Measurements from ENCODE around the gene ELP1. TPM values are rescaled to one million over a fixed set of nuclear protein-coding genes. Genes with fewer than 3 reads are reported as not detected.

ELP1 gene
- total RNA-seq, 6 experiments from 2014 or later: 10.4 to 20.6 (median 13.0) TPM

DNA sequence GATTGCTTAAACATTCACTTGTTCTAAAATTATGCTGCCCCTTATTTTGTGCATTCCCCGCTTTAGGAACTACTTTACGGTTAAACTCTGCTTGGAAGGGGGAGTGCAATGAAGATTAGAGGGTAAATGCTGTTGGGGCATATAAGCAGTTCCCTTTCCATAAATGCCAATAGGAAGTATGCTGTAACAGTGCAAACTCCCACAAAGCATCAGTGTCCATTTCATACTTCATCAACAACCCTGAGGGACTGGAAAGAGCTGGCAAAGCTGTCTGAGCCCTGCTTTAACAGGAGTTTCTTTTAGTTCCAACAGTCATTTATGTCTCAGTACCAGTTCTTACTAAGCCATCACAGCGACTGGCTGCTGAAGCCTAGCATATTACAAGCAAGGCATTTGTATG, 70.0 kb downstream of the ELP1 start:
- 86% methylated on average over 3 of the region's 3 CpGs for WGBS (ENCODE audit: insufficient coverage, low coverage, low lambda C conversion rate, missing lambda C conversion rate)
- intact Hi-C loops (cut with DNase I): no loop called here
- Histone ChIP-seq H3K4me1 (peaks cover 0 to 8% (median 3%) of the 10 kb centered on the region in 4 donors), H3K36me3 (no peaks in the 10 kb centered on the region), H3K9me3 (no peaks in the 10 kb centered on the region), H3K27ac (no peak overlapping the region), H3K4me3 (no peak overlapping the region), H3K27me3 (no peaks in the 10 kb centered on the region)
- no peak for DNase-seq
- TF ChIP-seq, protein P1, sequence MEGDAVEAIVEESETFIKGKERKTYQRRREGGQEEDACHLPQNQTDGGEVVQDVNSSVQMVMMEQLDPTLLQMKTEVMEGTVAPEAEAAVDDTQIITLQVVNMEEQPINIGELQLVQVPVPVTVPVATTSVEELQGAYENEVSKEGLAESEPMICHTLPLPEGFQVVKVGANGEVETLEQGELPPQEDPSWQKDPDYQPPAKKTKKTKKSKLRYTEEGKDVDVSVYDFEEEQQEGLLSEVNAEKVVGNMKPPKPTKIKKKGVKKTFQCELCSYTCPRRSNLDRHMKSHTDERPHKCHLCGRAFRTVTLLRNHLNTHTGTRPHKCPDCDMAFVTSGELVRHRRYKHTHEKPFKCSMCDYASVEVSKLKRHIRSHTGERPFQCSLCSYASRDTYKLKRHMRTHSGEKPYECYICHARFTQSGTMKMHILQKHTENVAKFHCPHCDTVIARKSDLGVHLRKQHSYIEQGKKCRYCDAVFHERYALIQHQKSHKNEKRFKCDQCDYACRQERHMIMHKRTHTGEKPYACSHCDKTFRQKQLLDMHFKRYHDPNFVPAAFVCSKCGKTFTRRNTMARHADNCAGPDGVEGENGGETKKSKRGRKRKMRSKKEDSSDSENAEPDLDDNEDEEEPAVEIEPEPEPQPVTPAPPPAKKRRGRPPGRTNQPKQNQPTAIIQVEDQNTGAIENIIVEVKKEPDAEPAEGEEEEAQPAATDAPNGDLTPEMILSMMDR (IDR thresholded peaks at IDR 0.05): no peak
- no peak for TF ChIP-seq POLR2A (IDR thresholded peaks at IDR 0.05)
- no peak for ATAC-seq

DNA sequence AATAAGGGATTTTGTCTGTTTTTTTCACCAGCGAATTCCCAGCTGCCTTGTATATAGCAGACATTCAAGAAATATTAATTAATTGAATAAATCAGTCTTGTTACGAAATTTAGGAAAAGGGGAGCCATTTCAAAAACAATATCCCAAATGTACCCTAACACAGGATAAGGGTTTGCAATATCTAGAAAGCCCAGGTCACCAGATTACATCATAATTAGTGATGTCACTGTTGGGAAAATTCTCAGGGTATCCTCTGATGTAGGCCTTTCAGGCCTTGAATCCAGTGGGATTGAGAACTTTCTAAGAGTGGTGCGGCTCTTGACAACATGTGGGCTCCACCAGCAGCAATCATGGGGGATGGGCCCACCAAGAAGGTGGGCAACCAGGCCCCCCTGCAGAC, 71.9 kb downstream of the ELP1 start, which contains the start of gene ACTL7A:
ACTL7A (plus strand) TSS at position 270 of the 400 bp plus-strand sequence; CDS start at position 327, 57 bp downstream.
- no peak within 1 kb of the TSS for H3K4me3 ChIP-seq
- no peaks in the 10 kb centered on the region for H3K36me3 ChIP-seq
- no peaks in the 10 kb centered on the region for H3K4me1 ChIP-seq
- no peak for ATAC-seq
- H3K9me3 ChIP-seq: no peaks in the 10 kb centered on the region
- TF ChIP-seq, protein P1 (IDR thresholded peaks at IDR 0.05): no peak
- TF ChIP-seq POLR2A (IDR thresholded peaks at IDR 0.05): no peak
- WGBS (ENCODE audit: insufficient coverage, low coverage, low lambda C conversion rate, missing lambda C conversion rate): 93% methylated on average over 3 of the region's 3 CpGs
- DNase-seq: no peak
- intact Hi-C loops (cut with DNase I): no loop called here
- H3K27ac ChIP-seq: no peak within 1 kb of the TSS
- H3K27me3 ChIP-seq: no peaks in the 10 kb centered on the region

DNA sequence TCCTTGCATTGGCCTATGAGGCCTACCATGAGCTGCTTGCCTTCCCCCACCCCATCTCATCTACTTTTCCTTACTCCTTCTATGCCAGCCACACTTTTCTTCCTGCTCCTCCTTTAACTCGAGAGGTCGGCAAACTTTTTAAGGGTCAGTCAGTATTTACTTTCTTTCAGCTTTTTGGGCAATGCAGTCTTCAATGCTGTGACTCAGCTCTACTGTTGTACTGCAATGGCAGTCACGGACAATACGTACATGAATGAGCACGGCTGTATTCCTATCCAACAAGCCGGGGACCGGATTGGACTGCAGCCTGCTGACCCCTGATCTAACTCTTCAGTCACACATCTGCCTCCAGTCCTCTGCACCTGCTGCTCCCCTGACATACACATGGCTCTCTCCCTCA, 72.5 kb downstream of the ELP1 start:
- no peak for ATAC-seq
- no peak for DNase-seq
- TF ChIP-seq POLR2A (IDR thresholded peaks at IDR 0.05): no peak
- TF ChIP-seq, protein P1 (IDR thresholded peaks at IDR 0.05): no peak

DNA sequence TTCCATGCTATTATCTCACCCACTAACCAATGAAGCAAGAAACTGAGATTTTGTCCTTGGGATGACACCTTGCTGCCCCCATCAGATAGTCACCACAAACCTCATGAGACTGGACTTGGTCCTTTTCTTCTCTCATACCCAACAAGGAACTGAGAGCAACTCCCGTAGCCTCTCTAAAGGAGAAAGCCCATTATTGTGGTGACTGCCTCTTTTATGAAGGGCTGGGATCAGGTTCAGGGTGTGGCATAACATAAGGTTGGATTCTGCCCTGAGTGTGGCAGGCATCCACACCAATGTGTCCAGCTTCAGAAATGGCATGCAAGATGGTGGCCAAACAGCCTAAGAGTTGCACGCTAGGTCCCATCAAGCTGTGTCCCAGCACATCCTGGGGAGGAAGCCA, 73.2 kb downstream of the ELP1 start:
- Histone ChIP-seq H3K4me1 (no peaks in the 10 kb centered on the region), H3K27ac (no peak overlapping the region), H3K36me3 (no peaks in the 10 kb centered on the region), H3K4me3 (no peak overlapping the region), H3K27me3 (no peaks in the 10 kb centered on the region), H3K9me3 (no peaks in the 10 kb centered on the region)
- DNase-seq (no peak), ATAC-seq (no peak)
- TF ChIP-seq POLR2A (IDR thresholded peaks at IDR 0.05): no peak
- WGBS (ENCODE audit: insufficient coverage, low coverage, low lambda C conversion rate, missing lambda C conversion rate): 89% methylated on average over 1 of the region's 2 CpGs
- intact Hi-C loops (cut with DNase I): no loop called here

More for the DNA sequence above, 72.5 kb downstream of the ELP1 start:
- no peaks in the 10 kb centered on the region for H3K36me3 ChIP-seq
- no peaks in the 10 kb centered on the region for H3K9me3 ChIP-seq
- intact Hi-C loops (cut with DNase I): no loop called here
- WGBS (ENCODE audit: insufficient coverage, low coverage, low lambda C conversion rate, missing lambda C conversion rate): 86% methylated on average over 7 of the region's 7 CpGs
- no peak overlapping the region for H3K4me3 ChIP-seq
- no peaks in the 10 kb centered on the region for H3K4me1 ChIP-seq
- no peaks in the 10 kb centered on the region for H3K27me3 ChIP-seq
- H3K27ac ChIP-seq: no peak overlapping the region

DNA sequence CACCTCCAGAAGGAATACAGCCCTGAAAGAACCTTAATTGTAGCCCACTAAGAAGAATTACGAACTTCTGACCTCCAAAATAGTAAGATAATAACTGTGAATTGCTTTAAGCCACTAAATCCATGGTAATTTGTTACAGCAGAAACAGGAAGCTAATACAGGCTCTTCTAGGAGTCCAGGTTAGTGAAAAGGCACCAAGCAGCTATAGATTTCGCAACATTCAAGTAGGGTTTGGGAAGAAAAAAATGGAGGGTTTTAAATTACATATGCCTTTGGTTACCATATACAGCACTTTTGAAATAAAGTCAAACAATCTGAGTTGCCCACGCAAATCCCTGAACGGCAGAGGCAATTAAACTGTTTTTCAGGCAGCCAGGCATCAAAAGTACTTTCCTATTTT, 73.6 kb downstream of the ELP1 start:
- ATAC-seq (no peak), DNase-seq (no peak)
- Histone ChIP-seq H3K36me3 (no peaks in the 10 kb centered on the region), H3K4me3 (no peak overlapping the region), H3K9me3 (no peaks in the 10 kb centered on the region), H3K27ac (no peak overlapping the region), H3K27me3 (no peaks in the 10 kb centered on the region), H3K4me1 (no peaks in the 10 kb centered on the region)
- no peak for TF ChIP-seq POLR2A (IDR thresholded peaks at IDR 0.05)
- TF ChIP-seq, protein P1 (IDR thresholded peaks at IDR 0.05): no peak
- 86% methylated on average over 4 of the region's 4 CpGs for WGBS (ENCODE audit: insufficient coverage, low coverage, low lambda C conversion rate, missing lambda C conversion rate)
- intact Hi-C loops (cut with DNase I): no loop called here
